SKM-1 treated with dmso at 0.1 percent for 144 hours (cell line): ENCODE measurements around the gene TWIST2.

Experiments
- DNase-seq: peaks from one replicate; lab custom pipeline; 2025; ENCODE audit not compliant: unreplicated experiment; lab: John Stamatoyannopoulos, UW

Gene TWIST2

GRCh38 chr2:238936162-238937052 is 88.5 kb downstream of the TWIST2 start:
- DNase-seq: no peak

- DNase-seq: no peak
Observed at GRCh38 chr2:238938003-238938400, 90.1 kb downstream of the TWIST2 start.

DNA sequence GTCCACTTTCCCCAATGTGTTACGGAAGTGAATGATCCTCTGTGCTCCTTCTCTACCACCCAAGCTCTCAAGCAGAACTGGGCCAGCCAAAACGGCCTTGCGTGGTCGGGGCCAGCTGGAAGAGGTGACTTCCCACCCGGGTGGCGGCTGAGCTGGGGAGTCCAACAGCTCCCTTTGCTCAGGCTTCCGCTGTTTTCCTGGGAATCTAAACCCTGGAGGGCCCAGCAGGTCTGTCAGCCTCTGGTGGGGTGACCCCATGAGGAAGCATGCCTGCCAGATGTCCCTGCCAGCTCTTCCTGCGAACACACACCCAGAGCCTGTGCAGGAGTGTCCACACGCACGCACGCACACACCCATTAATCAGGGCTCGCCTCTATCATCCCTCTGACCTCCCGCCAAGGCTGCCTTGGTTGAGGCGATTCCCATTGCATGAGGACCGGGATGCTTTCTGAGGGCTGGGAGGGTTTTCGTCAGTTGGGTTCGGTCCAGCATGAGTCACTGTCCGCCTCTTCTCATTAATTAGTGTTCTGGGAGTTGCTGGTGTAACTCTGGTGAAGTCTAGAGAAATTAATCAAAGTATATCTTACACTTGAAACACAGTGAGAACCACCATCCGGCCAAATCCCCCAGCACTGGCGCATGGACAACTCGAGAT is 90.6 kb downstream of the TWIST2 start:
- DNase-seq: no peak

GRCh38 chr2:238939074-238939473 is 91.2 kb downstream of the TWIST2 start:
- no peak for DNase-seq

- DNase-seq: no peak
Observed at GRCh38 chr2:238939521-238940403, 91.9 kb downstream of the TWIST2 start.

GRCh38 chr2:238940806-238941205 is 92.9 kb downstream of the TWIST2 start:
- no peak for DNase-seq

DNA sequence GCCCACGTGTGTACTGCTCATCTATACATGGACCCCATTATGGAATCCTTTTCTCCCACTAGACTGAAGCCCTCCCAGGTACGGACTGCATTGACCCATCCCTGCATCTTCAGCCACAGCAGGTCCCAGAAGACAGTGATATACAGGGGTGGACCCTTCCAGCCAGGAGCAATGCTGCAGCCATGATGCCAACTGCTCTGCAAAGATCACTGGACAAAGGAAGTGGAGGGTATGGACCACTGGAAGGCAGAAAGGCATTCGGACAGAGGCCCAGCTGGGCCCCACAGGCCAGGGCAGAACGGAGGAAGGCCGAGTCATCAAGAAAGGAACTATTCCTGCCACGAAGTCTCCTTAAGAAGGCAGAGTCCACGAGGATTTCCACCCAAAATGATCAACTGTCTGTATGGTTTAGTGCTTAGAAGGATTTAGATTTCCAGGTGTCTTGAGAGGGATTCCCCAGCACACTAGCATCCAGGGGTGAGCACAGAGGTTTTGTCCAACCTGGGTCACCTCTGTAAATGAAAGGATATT is 93.4 kb downstream of the TWIST2 start:
- no peak for DNase-seq

- no peak for DNase-seq
Observed at GRCh38 chr2:238942080-238942725, 94.3 kb downstream of the TWIST2 start.

DNA sequence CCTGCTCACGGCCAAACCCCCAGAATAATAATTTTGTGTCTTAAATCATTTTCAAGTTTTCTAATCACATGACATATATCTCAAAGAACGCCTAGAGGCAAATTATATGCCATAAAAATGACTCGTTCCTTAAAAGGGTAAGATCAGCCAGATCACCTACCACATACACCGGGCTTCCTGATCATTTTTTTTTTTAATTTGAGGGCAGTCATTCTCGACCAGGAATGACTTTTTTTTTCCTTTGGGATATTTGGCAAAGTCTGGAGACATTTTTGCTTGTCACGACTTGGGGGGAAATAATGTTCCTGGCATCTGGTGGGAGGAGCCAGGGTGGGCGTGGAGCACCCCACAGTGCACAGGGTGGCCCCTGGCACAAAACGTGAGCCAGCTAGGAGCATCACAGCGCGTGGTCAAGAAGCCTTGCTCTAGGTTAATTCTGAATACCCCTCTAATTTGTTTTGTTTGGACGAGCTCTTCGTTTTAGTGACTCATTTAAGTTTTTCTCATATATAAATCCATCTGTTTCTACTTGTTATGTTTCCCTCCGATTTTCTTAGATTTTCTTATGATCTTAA is 94.9 kb downstream of the TWIST2 start:
- DNase-seq: no peak

DNA sequence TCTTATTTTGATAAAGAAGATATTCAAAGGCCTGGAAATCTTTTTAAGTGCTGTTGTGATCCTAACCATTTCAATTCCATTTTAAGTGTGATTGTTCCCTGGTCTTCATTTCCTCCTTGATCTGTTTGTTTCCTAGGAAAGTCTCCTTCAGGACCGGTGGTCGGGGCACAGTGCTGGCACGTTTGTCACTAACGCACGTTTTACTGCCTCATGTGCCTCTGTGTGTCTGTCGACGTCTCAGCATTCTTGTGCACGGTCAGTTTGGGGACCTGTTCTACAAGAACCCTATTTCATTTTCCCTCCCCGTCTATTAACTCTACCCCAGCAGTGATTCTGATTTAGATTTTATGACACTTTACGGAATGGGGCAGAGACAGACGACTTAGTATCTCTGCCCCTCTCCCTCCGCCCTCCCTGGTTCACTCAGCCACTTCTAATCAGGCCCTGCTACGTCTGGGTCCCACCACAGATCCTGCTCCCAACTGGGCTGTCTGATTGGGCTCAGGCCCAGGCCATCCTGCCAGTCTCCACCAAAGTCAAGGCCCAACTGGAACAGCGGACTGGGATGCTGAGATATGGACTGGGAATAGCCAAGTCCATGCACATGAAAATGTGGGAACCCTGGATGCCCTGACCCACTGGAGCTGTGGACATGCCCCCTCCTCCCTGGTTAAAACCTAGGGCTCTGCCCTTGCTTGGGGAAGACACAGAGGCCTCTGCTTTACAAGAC is 95.6 kb downstream of the TWIST2 start:
- no peak for DNase-seq

GRCh38 chr2:238945433-238946150 is 97.7 kb downstream of the TWIST2 start:
- DNase-seq: peak; percentile 6

GRCh38 chr2:238946318-238947242 is 98.7 kb downstream of the TWIST2 start:
- DNase-seq: no peak

- DNase-seq: no peak
Observed at GRCh38 chr2:238947243-238947760, 99.4 kb downstream of the TWIST2 start.

DNA sequence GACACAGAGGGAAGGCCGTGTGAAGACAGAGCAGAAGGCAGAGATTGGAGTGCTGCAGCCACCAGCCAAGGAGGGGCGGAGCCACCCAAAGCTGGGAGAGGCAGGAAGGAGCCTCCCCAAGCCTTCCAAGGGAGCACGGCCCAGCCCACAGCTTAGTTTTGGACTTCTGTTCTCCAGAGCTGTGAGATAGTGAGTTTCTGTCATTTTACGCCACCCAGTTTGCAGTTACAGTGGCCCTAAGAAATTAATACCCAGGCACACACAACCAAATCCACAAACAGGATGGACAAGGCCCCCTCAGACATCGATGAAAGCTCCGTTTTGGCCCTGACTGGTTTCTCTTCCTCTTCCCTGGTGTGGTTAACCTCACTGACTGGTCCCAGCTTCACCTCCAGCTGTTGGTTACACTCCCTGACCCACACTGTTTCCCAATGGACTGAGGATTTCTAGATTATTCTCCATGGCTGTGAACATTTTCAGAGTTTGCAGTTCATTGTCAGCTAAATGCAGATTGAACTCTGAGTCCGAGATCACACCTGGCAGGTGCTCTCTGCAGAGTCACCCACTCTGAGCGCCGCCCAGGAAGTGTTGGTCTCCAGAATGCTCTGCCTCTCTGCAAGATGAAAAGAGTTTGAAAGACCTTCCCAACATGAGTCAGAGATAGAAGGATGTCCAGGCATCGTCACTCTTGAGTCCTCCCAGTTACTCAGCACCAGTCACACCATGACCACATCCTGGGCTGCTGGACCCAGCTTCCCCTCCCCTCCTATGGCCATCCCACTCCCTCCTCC is 100.2 kb downstream of the TWIST2 start:
- peak; percentile 58 for DNase-seq

DNA sequence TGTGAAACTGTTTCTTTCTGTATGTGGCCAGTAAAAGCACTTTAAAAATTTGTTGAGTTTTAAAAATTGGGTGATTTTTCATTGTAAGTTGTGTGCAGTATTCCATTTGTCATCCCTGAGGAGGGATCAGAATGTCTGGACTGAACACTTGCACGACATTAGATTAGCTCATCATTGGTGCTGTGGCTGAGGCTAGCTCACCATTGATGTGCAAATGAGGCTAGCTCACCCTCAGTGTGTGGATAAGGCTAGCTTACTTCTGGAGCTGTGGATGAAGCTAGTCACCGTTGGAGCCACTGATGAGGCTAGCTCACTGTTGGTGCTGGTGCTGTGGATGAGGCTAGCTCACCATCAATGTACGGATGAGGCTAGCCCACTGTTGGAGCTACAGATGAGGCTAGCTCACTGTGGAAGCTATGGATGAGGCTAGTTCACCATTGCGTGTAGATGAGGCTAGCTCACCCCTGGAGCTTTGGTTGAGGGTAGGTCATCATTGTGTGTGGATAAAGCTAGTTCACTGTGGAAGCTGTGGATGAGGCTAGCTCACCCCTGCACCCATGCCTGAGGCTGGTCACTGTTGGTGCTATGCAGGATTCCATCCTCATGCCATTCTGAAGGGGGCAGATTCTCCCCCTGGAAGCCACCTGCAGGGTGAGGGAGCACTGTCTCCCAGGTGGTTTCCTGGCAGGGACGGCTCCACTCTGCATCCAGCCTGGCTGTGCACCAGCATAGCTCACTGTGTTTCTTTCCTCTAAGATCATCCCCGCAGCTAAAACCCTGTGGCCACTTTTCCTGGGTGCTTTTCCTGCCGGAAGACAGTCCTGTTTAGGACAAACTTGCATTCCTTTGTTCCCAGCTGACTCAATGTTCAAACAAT is 101.1 kb downstream of the TWIST2 start:
- no peak for DNase-seq
